ENCODE results near the gene SLC22A7.

GRCh38 chr6:43271944-43272343 is 26.1 kb upstream of the SLC22A7 start:
- TF ChIP-seq POLR2A (IDR thresholded peaks at IDR 0.05; ENCODE audit: low read depth, low read length) (no peak), SPI1 (IDR thresholded peaks at IDR 0.05; ENCODE audit: low read depth, low read length) (no peak), POLR2AphosphoS5 (IDR thresholded peaks at IDR 0.05; ENCODE audit: low read depth, low read length) (no peak)
